ENCODE data around the gene FREM2. TPM values are rescaled to one million over a fixed set of nuclear protein-coding genes. Genes with fewer than 3 reads are reported as not detected.

The FREM2 gene
- total RNA-seq, 4 donors from 2014 or later: 0.06 to 0.19 (median 0.13) TPM; not detected in 1

GRCh38 chr13:38888309-38888708 is 201.4 kb downstream of the FREM2 start:
- no peak for DNase-seq
- Histone ChIP-seq H3K4me1 (no peaks in the 10 kb centered on the region), H3K27ac (no peak overlapping the region), H3K4me3 (no peak overlapping the region), H3K9me3 (no peaks in the 10 kb centered on the region), H3K27me3 (no peaks in the 10 kb centered on the region), H3K36me3 (no peaks in the 10 kb centered on the region)
- TF ChIP-seq POLR2A (IDR thresholded peaks at IDR 0.05): no peak
- TF ChIP-seq CTCF (IDR thresholded peaks at IDR 0.05): no peak
- 57 to 58% methylated on average over 4 of the region's 4 CpGs for WGBS, 2 donors
- intact Hi-C loops (cut with DNase I): no loop called here

GRCh38 chr13:38895075-38895474 is 208.2 kb downstream of the FREM2 start:
- no peaks in the 10 kb centered on the region for H3K36me3 ChIP-seq
- WGBS, 2 donors: 87 to 89% methylated on average over 1 of the region's 1 CpG
- intact Hi-C loops (cut with DNase I): no loop called here
- no peaks in the 10 kb centered on the region for H3K9me3 ChIP-seq
- DNase-seq: no peak
- TF ChIP-seq POLR2A (IDR thresholded peaks at IDR 0.05) (no peak), CTCF (IDR thresholded peaks at IDR 0.05) (no peak)
- H3K27ac ChIP-seq: no peak overlapping the region
- H3K4me1 ChIP-seq: no peaks in the 10 kb centered on the region
- no peaks in the 10 kb centered on the region for H3K27me3 ChIP-seq
- H3K4me3 ChIP-seq: no peak overlapping the region

GRCh38 chr13:38897521-38897920 is 210.6 kb downstream of the FREM2 start:
- H3K27ac ChIP-seq: no peak overlapping the region
- WGBS, 2 donors: 62 to 89% methylated on average over 4 to 5 of the region's 6 CpGs
- intact Hi-C loops (cut with DNase I): no loop called here
- H3K27me3 ChIP-seq: no peaks in the 10 kb centered on the region
- no peaks in the 10 kb centered on the region for H3K36me3 ChIP-seq
- H3K4me1 ChIP-seq: peaks cover 0 to 6% (median 0%) of the 10 kb centered on the region in 3 donors
- TF ChIP-seq CTCF (IDR thresholded peaks at IDR 0.05) (no peak), POLR2A (IDR thresholded peaks at IDR 0.05) (no peak)
- no peaks in the 10 kb centered on the region for H3K9me3 ChIP-seq
- no peak overlapping the region for H3K4me3 ChIP-seq
- no peak for DNase-seq

GRCh38 chr13:38898481-38898880 is 211.6 kb downstream of the FREM2 start:
- WGBS, 2 donors: 52 to 53% methylated on average over 2 of the region's 2 CpGs
- H3K9me3 ChIP-seq: no peaks in the 10 kb centered on the region
- peaks cover 0 to 15% (median 0%) of the 10 kb centered on the region in 3 donors for H3K4me1 ChIP-seq
- H3K27ac ChIP-seq: no peak overlapping the region
- H3K36me3 ChIP-seq: no peaks in the 10 kb centered on the region
- no peak overlapping the region for H3K4me3 ChIP-seq
- intact Hi-C loops (cut with DNase I): no loop called here
- TF ChIP-seq CTCF (IDR thresholded peaks at IDR 0.05) (no peak), POLR2A (IDR thresholded peaks at IDR 0.05) (no peak)
- no peaks in the 10 kb centered on the region for H3K27me3 ChIP-seq
- no peak for DNase-seq

- TF ChIP-seq POLR2A (IDR thresholded peaks at IDR 0.05) (no peak), CTCF (IDR thresholded peaks at IDR 0.05) (no peak)
- H3K36me3 ChIP-seq: no peaks in the 10 kb centered on the region
- DNase-seq: no peak
- intact Hi-C loops (cut with DNase I): no loop called here
- no peaks in the 10 kb centered on the region for H3K9me3 ChIP-seq
- no peak overlapping the region for H3K4me3 ChIP-seq
- no peak overlapping the region for H3K27ac ChIP-seq
- peaks cover 0 to 15% (median 0%) of the 10 kb centered on the region in 3 donors for H3K4me1 ChIP-seq
- H3K27me3 ChIP-seq: no peaks in the 10 kb centered on the region
- WGBS, 2 donors: 76 to 92% methylated on average over 3 of the region's 4 CpGs
Measured at GRCh38 chr13:38899571-38899970, 212.7 kb downstream of the FREM2 start.

All from esophagus squamous epithelium (tissue), 5 donors.